Measurements from ENCODE around the gene PRAF2. TPM values are rescaled to one million over a fixed set of nuclear protein-coding genes. Genes with fewer than 3 reads are reported as not detected.

PRAF2 gene
- total and polyA plus RNA-seq, 9 of the 15 experiments (the other 6 are each of a cell fraction or from before 2014, with no cell fraction given): 0.24 to 5.7 (median 2.0) TPM

GRCh38 chrX:49043220-49043986 lies 30.4 kb downstream of the PRAF2 start, which contains the start of gene TFE3 (continued):
- no peak for TF ChIP-seq ZHX1 (conservative IDR thresholded peaks at IDR 0.05; ENCODE audit: low read length)
- no peak for TF ChIP-seq PPARD (CRISPR knock-in tag; IDR thresholded peaks at IDR 0.05)
- TF ChIP-seq PCBP1 (IDR thresholded peaks at IDR 0.05; ENCODE audit: low read depth, low read length, poor library complexity, severe bottlenecking): peak; percentile 92
- TF ChIP-seq ZSCAN29 (IDR thresholded peaks at IDR 0.05): no peak
- TF ChIP-seq CBX8 (IDR thresholded peaks at IDR 0.05; ENCODE audit: borderline replicate concordance, extremely low read depth, low read depth, low read length, poor library complexity, severe bottlenecking): no peak
- TF ChIP-seq, protein P1, sequence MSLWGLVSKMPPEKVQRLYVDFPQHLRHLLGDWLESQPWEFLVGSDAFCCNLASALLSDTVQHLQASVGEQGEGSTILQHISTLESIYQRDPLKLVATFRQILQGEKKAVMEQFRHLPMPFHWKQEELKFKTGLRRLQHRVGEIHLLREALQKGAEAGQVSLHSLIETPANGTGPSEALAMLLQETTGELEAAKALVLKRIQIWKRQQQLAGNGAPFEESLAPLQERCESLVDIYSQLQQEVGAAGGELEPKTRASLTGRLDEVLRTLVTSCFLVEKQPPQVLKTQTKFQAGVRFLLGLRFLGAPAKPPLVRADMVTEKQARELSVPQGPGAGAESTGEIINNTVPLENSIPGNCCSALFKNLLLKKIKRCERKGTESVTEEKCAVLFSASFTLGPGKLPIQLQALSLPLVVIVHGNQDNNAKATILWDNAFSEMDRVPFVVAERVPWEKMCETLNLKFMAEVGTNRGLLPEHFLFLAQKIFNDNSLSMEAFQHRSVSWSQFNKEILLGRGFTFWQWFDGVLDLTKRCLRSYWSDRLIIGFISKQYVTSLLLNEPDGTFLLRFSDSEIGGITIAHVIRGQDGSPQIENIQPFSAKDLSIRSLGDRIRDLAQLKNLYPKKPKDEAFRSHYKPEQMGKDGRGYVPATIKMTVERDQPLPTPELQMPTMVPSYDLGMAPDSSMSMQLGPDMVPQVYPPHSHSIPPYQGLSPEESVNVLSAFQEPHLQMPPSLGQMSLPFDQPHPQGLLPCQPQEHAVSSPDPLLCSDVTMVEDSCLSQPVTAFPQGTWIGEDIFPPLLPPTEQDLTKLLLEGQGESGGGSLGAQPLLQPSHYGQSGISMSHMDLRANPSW (CRISPR knock-in tag; IDR thresholded peaks at IDR 0.05): no peak
- no peak for TF ChIP-seq DDX20 (tag; IDR thresholded peaks at IDR 0.05; ENCODE audit: low read depth)
- no peak for TF ChIP-seq ZBTB8A (IDR thresholded peaks at IDR 0.05; ENCODE audit: partially characterized antibody)
- TF ChIP-seq MTA1 (IDR thresholded peaks at IDR 0.05; ENCODE audit: borderline replicate concordance): peak; percentile 66; the same call in 1 of the 2 replicates
- TF ChIP-seq NKRF (IDR thresholded peaks at IDR 0.05; ENCODE audit: borderline replicate concordance): no peak
- TF ChIP-seq ZNF311 (CRISPR knock-in tag; IDR thresholded peaks at IDR 0.05): no peak
- peak; percentile 41; the same call in 1 of the 2 replicates for TF ChIP-seq ATF1 (CRISPR knock-in tag; IDR thresholded peaks at IDR 0.05)
- peak; percentile 85 for TF ChIP-seq ATF1 (tag; IDR thresholded peaks at IDR 0.05)
- no peak for TF ChIP-seq ZC3H11A (IDR thresholded peaks at IDR 0.05; ENCODE audit: low read depth, low read length)
- TF ChIP-seq TAF15 (IDR thresholded peaks at IDR 0.05; ENCODE audit: low read depth, low read length): no peak
- TF ChIP-seq NFIC (IDR thresholded peaks at IDR 0.05): peak; percentile 30; the same call in 1 of the 2 replicates
- no peak for TF ChIP-seq TRIM28 (IDR thresholded peaks at IDR 0.05)
- no peak for TF ChIP-seq SAFB2 (IDR thresholded peaks at IDR 0.05; ENCODE audit: borderline replicate concordance, low read depth, low read length, severe bottlenecking)
- no peak; the same call in 1 of the 2 replicates for TF ChIP-seq ZFX (CRISPR knock-in tag; IDR thresholded peaks at IDR 0.05)
- TF ChIP-seq MEIS2 (IDR thresholded peaks at IDR 0.05; ENCODE audit: partially characterized antibody): peak; percentile 83
